ENCODE results near the gene NFIB.

NFIB gene

GRCh38 chr9:14320271-14321181, 6.6 kb upstream of the NFIB start:
- DNase-seq (ENCODE audit: low read depth): peak; percentile 71

GRCh38 chr9:14318934-14319580, 5.1 kb upstream of the NFIB start:
- no peak for DNase-seq (ENCODE audit: low read depth)

- no peak for DNase-seq (ENCODE audit: low read depth)
Measured at GRCh38 chr9:14318361-14318760, 4.4 kb upstream of the NFIB start.

- no peak for DNase-seq (ENCODE audit: low read depth)
Measured at GRCh38 chr9:14317667-14318320, 3.9 kb upstream of the NFIB start.

- no peak for DNase-seq (ENCODE audit: low read depth)
Measured at GRCh38 chr9:14316602-14317300, 2.8 kb upstream of the NFIB start.

GRCh38 chr9:14315875-14316601, 2.1 kb upstream of the NFIB start:
- DNase-seq (ENCODE audit: low read depth): no peak

GRCh38 chr9:14314929-14315874, 1.3 kb upstream of the NFIB start:
- peak; percentile 32 for DNase-seq (ENCODE audit: low read depth)

GRCh38 chr9:14314424-14314928, 535 bp upstream of the NFIB start:
- peak; percentile 42 for DNase-seq (ENCODE audit: low read depth)

- DNase-seq (ENCODE audit: low read depth): peak; percentile 10
Measured at GRCh38 chr9:14313378-14313940, 482 bp downstream of the NFIB start.

GRCh38 chr9:14312719-14313377, 1.1 kb downstream of the NFIB start:
- no peak for DNase-seq (ENCODE audit: low read depth)

- DNase-seq (ENCODE audit: low read depth): no peak
Measured at GRCh38 chr9:14311956-14312685, 1.8 kb downstream of the NFIB start.

- DNase-seq (ENCODE audit: low read depth): no peak
Measured at GRCh38 chr9:14311171-14311949, 2.6 kb downstream of the NFIB start.

GRCh38 chr9:14310311-14310710, 3.6 kb downstream of the NFIB start:
- DNase-seq (ENCODE audit: low read depth): no peak

GRCh38 chr9:14309403-14309802, 4.5 kb downstream of the NFIB start:
- no peak for DNase-seq (ENCODE audit: low read depth)

GRCh38 chr9:14308853-14309145, 5.1 kb downstream of the NFIB start:
- DNase-seq (ENCODE audit: low read depth): no peak

- no peak for DNase-seq (ENCODE audit: low read depth)
Measured at GRCh38 chr9:14307989-14308852, 5.7 kb downstream of the NFIB start.
